Activated T-cell treated with anti-CD3 and anti-CD28 coated beads, Interleukin-2, amount 50 U/mL, for 24 hours (primary cell): ENCODE measurements around the gene TSSC4.
A peak's percentile ranks its signal among the peaks of the same experiment; 100 is the strongest.

Source experiments
- DNase-seq: peaks from one replicate; pipeline ENCODE4 v3.0.0-alpha.2; 2020
- H3K27ac Mint-ChIP-seq: 2 replicates; pipeline ENCODE4 v1.8.0; 2020; ENCODE audit warnings: mild to moderate bottlenecking, mixed read lengths
- H3K27me3 Mint-ChIP-seq: 2 replicates; pipeline ENCODE4 v1.8.0; 2020; ENCODE audit warnings: mixed read lengths
- H3K36me3 Mint-ChIP-seq: 2 replicates; pipeline ENCODE4 v1.8.0; 2020; ENCODE audit warnings: low read depth, mixed read lengths
- H3K4me1 Mint-ChIP-seq: 2 replicates; pipeline ENCODE4 v1.8.0; 2020; ENCODE audit warnings: low read depth, mixed read lengths
- H3K4me3 Mint-ChIP-seq: 2 replicates; pipeline ENCODE4 v1.8.0; 2020; ENCODE audit warnings: mild to moderate bottlenecking, moderate library complexity, mixed read lengths
- H3K9me3 Mint-ChIP-seq: 2 replicates; pipeline ENCODE4 v1.8.0; 2020; ENCODE audit warnings: mixed read lengths

Gene TSSC4

GRCh38 chr11:2409611-2410468 lies 9.3 kb downstream of the TSSC4 start:
- Mint-ChIP-seq H3K4me3 (no peak overlapping the region), H3K27me3 (no peaks in the 10 kb centered on the region), H3K4me1 (no peaks in the 10 kb centered on the region), H3K36me3 (no peaks in the 10 kb centered on the region), H3K9me3 (no peaks in the 10 kb centered on the region), H3K27ac (no peak overlapping the region)
- DNase-seq = no peak

DNA sequence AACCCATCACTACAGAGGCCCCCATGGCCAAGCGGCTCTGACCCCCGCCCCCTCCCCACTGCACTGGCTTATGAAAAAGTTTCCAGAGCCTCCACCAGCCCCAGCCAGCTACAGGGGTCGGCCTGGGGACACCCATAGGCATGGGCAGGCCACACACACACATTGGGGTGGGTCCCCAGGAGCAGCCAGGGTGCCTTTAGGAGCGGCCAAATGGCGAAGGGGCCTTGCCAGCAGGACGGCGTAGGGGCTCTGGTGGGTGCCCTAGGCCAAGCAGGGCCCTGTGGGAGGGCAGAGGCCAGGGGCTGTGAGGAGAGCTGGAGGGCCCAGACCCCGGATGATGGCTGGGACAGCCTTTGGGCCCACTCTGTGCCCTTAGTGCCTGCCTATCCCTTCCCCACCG lies 10.1 kb downstream of the TSSC4 start:
- no peaks in the 10 kb centered on the region for H3K9me3 Mint-ChIP-seq
- H3K4me1 Mint-ChIP-seq = no peaks in the 10 kb centered on the region
- DNase-seq = no peak
- H3K27me3 Mint-ChIP-seq = no peaks in the 10 kb centered on the region
- H3K4me3 Mint-ChIP-seq = no peak overlapping the region
- H3K27ac Mint-ChIP-seq = no peak overlapping the region
- no peaks in the 10 kb centered on the region for H3K36me3 Mint-ChIP-seq

- H3K4me3 Mint-ChIP-seq = no peak overlapping the region
- DNase-seq = no peak
- no peaks in the 10 kb centered on the region for H3K9me3 Mint-ChIP-seq
- no peaks in the 10 kb centered on the region for H3K27me3 Mint-ChIP-seq
- no peaks in the 10 kb centered on the region for H3K4me1 Mint-ChIP-seq
- H3K27ac Mint-ChIP-seq = no peak overlapping the region
- H3K36me3 Mint-ChIP-seq = no peaks in the 10 kb centered on the region
Measured at GRCh38 chr11:2411446-2412305, 11.1 kb downstream of the TSSC4 start.

DNA sequence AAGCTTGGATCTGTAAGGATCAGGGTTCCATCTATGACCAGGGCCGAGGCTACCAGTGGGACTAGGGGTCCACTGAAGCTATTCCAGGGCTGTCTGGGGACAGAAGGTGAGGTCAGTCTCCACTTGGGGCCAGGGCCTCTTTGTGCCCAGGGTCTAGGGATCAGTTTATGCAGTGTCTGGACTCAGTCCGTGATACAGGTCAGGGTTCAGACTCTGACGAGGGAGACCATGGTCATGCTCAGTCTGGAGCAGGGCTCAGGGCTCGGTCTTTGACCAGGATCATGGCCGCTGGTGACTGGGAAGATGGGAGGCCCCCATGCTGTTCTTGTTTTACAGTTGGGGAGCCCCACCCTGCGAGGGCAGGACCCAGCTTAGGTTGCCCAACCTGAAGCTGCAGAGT lies 11.8 kb downstream of the TSSC4 start:
- DNase-seq = no peak
- Mint-ChIP-seq H3K4me3 (no peak overlapping the region), H3K4me1 (no peaks in the 10 kb centered on the region), H3K9me3 (no peaks in the 10 kb centered on the region), H3K27me3 (no peaks in the 10 kb centered on the region), H3K27ac (no peak overlapping the region), H3K36me3 (no peaks in the 10 kb centered on the region)

GRCh38 chr11:2413742-2414579 lies 13.4 kb downstream of the TSSC4 start:
- Mint-ChIP-seq H3K9me3 (no peaks in the 10 kb centered on the region), H3K36me3 (no peaks in the 10 kb centered on the region), H3K4me3 (no peak overlapping the region), H3K27ac (no peak overlapping the region), H3K27me3 (no peaks in the 10 kb centered on the region), H3K4me1 (no peaks in the 10 kb centered on the region)
- DNase-seq = no peak

GRCh38 chr11:2414616-2415015 lies 14.1 kb downstream of the TSSC4 start:
- Mint-ChIP-seq H3K4me1 (no peaks in the 10 kb centered on the region), H3K36me3 (no peaks in the 10 kb centered on the region), H3K27ac (no peak overlapping the region), H3K9me3 (no peaks in the 10 kb centered on the region), H3K4me3 (no peak overlapping the region), H3K27me3 (no peaks in the 10 kb centered on the region)
- DNase-seq = no peak

DNA sequence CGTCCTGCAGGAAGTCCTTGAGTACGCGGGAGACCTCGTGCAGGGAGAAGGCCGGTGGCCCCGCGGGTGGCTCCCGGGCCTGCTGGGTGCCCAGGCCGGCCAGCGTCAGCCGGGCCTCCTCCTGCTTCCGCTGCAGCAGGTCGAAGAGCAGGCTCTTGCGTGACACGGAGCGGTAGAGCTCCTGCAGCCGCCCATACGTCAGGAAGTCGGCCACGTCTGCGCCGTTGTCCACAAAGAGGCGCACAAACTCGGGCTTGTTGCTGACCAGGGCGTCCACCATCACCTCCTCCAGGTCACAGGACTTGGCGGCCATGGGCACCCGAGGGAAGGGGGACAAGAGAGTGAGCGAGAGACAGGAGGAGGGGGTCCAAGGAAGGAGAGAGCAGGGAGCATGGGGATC lies 14.6 kb downstream of the TSSC4 start:
- Mint-ChIP-seq H3K4me3 (no peak overlapping the region), H3K36me3 (no peaks in the 10 kb centered on the region)

DNA sequence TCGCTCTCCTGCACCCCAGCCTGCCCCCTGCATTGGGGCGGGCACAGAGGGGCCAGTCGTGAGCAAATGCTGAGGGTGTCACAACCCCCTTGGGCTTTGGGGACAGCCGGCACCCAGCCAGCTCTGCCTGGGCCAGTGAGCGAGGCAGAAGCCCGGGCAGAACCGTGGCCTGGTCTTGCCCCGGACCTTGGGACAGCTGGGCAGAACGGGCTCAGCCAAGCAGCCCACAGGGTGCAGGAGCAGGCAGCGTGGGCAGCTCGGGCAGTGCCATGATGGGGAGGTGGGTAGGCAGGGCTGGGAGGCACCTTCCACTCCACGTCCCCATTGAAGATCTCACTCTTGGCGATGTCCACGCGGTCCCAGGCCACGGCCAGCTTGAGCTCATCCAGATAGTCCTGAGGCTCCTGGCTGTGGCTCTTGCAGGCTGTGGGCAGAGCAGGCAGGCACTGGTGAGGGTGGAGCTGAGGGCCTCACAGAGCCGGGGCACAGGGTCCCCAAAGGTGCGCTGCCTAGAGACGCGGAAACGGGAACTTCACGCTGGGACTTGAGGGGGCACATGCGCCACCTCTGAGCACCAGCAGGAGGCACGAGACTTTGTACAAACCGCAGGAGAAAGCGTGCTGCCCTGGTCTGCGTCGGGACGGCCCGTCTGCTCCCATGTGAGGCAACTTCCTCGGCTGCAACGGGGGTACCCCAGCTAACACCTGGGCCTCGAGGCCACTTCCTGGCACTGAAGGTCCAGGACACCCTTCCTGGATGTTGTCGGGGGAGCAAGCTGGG lies 15.2 kb downstream of the TSSC4 start:
- Mint-ChIP-seq H3K4me1 (peaks cover 6% of the 10 kb centered on the region), H3K27ac (no peak overlapping the region), H3K36me3 (no peaks in the 10 kb centered on the region), H3K4me3 (no peak overlapping the region), H3K9me3 (no peaks in the 10 kb centered on the region), H3K27me3 (no peaks in the 10 kb centered on the region)
- DNase-seq = no peak

More for the DNA sequence above, 14.6 kb downstream of the TSSC4 start:
- no peak for DNase-seq
- no peaks in the 10 kb centered on the region for H3K27me3 Mint-ChIP-seq
- peaks cover 2% of the 10 kb centered on the region for H3K4me1 Mint-ChIP-seq
- no peaks in the 10 kb centered on the region for H3K9me3 Mint-ChIP-seq
- H3K27ac Mint-ChIP-seq = no peak overlapping the region

DNA sequence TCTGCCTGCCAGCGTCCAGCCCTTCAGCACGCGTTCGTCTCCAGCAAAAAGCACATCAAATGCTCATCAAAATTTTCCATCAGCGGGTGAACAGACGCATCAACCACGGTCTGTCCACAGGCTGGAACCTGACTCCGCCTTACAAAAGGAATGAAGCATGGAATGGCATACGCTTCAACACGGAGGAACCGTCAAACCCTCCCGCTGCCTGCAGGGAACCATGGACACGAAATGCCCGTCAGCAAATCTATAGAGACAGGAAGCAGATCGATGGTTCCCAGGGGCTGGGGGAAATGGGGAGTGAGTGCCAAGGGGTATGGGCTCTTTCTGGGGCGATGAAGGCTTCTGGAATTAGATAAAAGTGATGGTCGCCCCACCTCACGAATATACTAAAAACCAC lies 16.2 kb downstream of the TSSC4 start:
- Mint-ChIP-seq H3K36me3 (no peaks in the 10 kb centered on the region), H3K9me3 (no peaks in the 10 kb centered on the region), H3K27me3 (no peaks in the 10 kb centered on the region), H3K4me1 (peaks cover 6% of the 10 kb centered on the region), H3K27ac (no peak overlapping the region), H3K4me3 (no peak overlapping the region)
- DNase-seq = no peak

DNA sequence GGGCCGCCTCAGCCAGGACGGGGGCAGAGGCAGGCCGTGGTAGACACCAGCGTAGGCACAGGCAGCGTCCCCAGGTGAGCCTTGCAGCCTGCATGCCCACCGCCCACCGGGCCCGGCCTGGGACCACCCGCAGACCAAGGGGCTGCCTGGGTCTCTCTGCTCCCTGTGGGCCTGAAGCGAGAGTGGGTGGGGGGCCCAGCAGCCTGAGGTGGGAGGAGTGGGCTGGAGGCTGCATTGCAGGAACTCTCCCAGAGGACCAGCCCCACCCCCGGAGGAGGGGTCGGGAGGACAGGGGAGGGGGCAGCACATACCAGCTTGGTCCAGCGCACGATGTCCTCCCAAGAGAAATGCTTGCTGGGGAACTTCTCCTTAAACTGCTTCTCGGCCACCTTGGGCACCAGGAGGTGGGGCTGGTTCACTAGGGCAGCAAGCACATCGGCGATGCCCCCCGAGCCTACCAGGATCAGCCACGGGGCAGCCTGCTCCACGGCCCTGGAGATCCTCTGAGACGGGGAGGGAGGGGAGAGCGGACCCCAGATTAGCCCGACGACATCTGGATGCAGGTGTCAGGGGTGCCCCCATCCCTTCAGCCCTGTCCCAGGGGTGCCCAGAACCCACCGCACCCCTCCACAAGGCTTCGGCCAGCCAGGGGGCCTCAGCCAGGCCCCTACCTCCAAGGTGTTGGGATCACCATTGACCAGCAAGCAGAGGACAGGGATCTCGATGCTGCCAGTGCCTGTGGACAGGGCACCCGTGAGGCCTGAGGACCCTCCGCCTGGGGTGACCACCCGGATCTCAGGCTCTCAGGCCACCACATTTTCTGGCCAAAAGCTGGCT lies 17.5 kb downstream of the TSSC4 start:
- DNase-seq = no peak
- Mint-ChIP-seq H3K4me1 (peaks cover 6% of the 10 kb centered on the region), H3K9me3 (no peaks in the 10 kb centered on the region), H3K27me3 (no peaks in the 10 kb centered on the region), H3K36me3 (no peaks in the 10 kb centered on the region), H3K4me3 (no peak overlapping the region), H3K27ac (no peak overlapping the region)

DNA sequence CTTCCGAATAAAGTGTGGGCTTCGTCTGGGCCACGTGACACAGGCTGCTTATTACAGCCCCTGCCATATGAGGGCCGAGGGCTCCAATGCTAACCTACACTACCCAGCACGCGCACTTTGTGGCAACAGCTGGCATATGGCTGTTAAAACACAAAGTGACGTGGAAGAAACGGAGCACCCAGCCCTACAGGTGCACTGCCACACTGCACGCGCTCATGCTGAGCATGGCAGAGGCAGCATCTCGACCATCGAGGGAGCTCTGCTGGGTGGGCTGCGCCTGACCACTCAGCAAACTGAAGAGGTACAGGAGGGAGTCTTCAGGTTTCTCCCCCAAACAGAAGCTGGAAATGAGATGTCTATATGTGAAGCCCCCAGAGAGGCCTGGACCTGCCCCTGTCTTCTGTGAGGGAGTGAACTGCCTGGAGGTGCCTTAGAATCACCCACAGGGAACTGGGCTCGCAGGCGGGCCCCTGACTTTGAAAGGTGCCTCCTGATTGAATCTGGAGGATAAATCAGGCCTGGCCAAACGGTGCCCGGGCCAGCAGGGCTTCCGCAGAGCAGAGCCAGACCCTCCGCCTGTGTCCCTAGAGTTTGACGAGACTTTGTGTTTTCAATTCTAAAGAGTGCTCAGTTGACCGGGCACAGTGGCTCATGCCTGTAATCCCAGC lies 18.3 kb downstream of the TSSC4 start:
- no peak for DNase-seq
- Mint-ChIP-seq H3K27me3 (no peaks in the 10 kb centered on the region), H3K27ac (no peak overlapping the region), H3K9me3 (no peaks in the 10 kb centered on the region), H3K36me3 (no peaks in the 10 kb centered on the region), H3K4me3 (no peak overlapping the region), H3K4me1 (peaks cover 6% of the 10 kb centered on the region)

DNA sequence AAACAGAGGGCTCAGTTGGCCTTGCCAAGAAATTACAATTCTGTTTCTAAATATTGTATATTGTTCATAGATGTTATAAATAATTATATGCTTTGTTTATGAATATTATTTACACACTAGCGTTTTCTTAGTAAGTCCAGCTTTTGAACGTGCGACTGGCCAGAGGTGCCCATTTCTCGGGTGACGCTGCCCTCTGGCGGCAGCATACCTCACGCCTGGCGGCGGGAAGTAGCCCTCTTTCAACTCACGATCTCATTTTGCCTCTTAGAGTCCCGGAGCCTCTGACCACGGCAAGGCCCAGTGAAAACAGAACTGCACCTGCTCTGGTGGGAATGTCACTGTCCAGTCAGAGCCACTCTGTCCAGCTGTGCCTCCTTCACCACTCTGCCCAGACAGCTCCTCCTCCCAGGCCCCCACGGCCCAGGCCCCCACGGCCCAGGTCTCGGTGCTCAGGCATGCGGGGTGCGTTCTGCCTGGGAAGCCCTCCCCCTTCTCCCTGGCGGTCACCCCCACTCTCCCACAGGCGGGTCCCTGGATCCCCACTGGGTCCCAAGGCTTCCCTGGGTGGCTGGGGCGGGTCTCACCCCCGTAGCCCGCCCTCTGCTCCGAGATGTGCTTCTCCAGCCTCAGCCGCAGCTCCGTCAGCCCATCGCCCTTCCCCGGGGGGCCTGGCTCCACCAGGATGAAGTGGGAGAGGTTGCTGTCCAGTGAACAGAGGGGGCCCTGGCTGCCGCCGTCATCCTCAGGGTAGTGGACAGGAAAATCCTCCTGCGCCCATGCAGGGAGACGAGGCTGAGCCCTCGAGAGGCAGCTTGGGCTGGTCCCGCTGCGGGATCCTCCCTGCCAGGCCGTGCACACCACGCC lies 19.3 kb downstream of the TSSC4 start:
- no peaks in the 10 kb centered on the region for H3K9me3 Mint-ChIP-seq
- no peak overlapping the region for H3K4me3 Mint-ChIP-seq
- peak; percentile 73 for DNase-seq

More for the DNA sequence above, 19.3 kb downstream of the TSSC4 start:
- Mint-ChIP-seq H3K27me3 (no peaks in the 10 kb centered on the region), H3K27ac (no peak overlapping the region), H3K4me1 (peaks cover 6% of the 10 kb centered on the region), H3K36me3 (no peaks in the 10 kb centered on the region)
